Measurements from ENCODE around the gene CHAF1A. TPM values are rescaled to one million over a fixed set of nuclear protein-coding genes. Genes with fewer than 3 reads are reported as not detected.

Gene CHAF1A
- total and polyA plus RNA-seq, 2 of the 8 experiments (the other 6 are each of a cell fraction or from before 2014, with no cell fraction given): 122 to 147 TPM

- TF ChIP-seq, protein P1, sequence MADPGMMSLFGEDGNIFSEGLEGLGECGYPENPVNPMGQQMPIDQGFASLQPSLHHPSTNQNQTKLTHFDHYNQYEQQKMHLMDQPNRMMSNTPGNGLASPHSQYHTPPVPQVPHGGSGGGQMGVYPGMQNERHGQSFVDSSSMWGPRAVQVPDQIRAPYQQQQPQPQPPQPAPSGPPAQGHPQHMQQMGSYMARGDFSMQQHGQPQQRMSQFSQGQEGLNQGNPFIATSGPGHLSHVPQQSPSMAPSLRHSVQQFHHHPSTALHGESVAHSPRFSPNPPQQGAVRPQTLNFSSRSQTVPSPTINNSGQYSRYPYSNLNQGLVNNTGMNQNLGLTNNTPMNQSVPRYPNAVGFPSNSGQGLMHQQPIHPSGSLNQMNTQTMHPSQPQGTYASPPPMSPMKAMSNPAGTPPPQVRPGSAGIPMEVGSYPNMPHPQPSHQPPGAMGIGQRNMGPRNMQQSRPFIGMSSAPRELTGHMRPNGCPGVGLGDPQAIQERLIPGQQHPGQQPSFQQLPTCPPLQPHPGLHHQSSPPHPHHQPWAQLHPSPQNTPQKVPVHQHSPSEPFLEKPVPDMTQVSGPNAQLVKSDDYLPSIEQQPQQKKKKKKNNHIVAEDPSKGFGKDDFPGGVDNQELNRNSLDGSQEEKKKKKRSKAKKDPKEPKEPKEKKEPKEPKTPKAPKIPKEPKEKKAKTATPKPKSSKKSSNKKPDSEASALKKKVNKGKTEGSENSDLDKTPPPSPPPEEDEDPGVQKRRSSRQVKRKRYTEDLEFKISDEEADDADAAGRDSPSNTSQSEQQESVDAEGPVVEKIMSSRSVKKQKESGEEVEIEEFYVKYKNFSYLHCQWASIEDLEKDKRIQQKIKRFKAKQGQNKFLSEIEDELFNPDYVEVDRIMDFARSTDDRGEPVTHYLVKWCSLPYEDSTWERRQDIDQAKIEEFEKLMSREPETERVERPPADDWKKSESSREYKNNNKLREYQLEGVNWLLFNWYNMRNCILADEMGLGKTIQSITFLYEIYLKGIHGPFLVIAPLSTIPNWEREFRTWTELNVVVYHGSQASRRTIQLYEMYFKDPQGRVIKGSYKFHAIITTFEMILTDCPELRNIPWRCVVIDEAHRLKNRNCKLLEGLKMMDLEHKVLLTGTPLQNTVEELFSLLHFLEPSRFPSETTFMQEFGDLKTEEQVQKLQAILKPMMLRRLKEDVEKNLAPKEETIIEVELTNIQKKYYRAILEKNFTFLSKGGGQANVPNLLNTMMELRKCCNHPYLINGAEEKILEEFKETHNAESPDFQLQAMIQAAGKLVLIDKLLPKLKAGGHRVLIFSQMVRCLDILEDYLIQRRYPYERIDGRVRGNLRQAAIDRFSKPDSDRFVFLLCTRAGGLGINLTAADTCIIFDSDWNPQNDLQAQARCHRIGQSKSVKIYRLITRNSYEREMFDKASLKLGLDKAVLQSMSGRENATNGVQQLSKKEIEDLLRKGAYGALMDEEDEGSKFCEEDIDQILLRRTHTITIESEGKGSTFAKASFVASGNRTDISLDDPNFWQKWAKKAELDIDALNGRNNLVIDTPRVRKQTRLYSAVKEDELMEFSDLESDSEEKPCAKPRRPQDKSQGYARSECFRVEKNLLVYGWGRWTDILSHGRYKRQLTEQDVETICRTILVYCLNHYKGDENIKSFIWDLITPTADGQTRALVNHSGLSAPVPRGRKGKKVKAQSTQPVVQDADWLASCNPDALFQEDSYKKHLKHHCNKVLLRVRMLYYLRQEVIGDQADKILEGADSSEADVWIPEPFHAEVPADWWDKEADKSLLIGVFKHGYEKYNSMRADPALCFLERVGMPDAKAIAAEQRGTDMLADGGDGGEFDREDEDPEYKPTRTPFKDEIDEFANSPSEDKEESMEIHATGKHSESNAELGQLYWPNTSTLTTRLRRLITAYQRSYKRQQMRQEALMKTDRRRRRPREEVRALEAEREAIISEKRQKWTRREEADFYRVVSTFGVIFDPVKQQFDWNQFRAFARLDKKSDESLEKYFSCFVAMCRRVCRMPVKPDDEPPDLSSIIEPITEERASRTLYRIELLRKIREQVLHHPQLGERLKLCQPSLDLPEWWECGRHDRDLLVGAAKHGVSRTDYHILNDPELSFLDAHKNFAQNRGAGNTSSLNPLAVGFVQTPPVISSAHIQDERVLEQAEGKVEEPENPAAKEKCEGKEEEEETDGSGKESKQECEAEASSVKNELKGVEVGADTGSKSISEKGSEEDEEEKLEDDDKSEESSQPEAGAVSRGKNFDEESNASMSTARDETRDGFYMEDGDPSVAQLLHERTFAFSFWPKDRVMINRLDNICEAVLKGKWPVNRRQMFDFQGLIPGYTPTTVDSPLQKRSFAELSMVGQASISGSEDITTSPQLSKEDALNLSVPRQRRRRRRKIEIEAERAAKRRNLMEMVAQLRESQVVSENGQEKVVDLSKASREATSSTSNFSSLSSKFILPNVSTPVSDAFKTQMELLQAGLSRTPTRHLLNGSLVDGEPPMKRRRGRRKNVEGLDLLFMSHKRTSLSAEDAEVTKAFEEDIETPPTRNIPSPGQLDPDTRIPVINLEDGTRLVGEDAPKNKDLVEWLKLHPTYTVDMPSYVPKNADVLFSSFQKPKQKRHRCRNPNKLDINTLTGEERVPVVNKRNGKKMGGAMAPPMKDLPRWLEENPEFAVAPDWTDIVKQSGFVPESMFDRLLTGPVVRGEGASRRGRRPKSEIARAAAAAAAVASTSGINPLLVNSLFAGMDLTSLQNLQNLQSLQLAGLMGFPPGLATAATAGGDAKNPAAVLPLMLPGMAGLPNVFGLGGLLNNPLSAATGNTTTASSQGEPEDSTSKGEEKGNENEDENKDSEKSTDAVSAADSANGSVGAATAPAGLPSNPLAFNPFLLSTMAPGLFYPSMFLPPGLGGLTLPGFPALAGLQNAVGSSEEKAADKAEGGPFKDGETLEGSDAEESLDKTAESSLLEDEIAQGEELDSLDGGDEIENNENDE (IDR thresholded peaks at IDR 0.05; ENCODE audit: insufficient replicate concordance, low read length): no peak
- TF ChIP-seq, protein P2, sequence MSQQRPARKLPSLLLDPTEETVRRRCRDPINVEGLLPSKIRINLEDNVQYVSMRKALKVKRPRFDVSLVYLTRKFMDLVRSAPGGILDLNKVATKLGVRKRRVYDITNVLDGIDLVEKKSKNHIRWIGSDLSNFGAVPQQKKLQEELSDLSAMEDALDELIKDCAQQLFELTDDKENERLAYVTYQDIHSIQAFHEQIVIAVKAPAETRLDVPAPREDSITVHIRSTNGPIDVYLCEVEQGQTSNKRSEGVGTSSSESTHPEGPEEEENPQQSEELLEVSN (IDR thresholded peaks at IDR 0.05): no peak
- TF ChIP-seq NRF1 (IDR thresholded peaks at IDR 0.05; ENCODE audit: low read depth, low read length) (no peak), POLR2AphosphoS5 (IDR thresholded peaks at IDR 0.05; ENCODE audit: low read depth, low read length) (peak; percentile 38), BACH1 (IDR thresholded peaks at IDR 0.05; ENCODE audit: low read length) (no peak), RNF2 (IDR thresholded peaks at IDR 0.05; ENCODE audit: borderline replicate concordance, low read depth, low read length, missing control alignments, poor library complexity, severe bottlenecking) (no peak), POLR2A (IDR thresholded peaks at IDR 0.05; ENCODE audit: control extremely low read depth in 1 of 2, low read depth in 2 of 2, low read length in 2 of 2) (peak in 1 of 2 experiments; percentile 39; a peak in 2 of 3 replicates), KDM5A (IDR thresholded peaks at IDR 0.05; ENCODE audit: low read length) (no peak), GTF2F1 (IDR thresholded peaks at IDR 0.05; ENCODE audit: borderline replicate concordance, low read depth, low read length) (no peak)
These were observed 42.6 kb downstream of the CHAF1A start (continued) for GRCh38 chr19:4444765-4445741.
